ENCODE measurements around the gene MID1. TPM values are rescaled to one million over a fixed set of nuclear protein-coding genes. Genes with fewer than 3 reads are reported as not detected.

The MID1 gene
- total RNA-seq, 1 donor from 2014 or later, result 31.2 TPM

DNA sequence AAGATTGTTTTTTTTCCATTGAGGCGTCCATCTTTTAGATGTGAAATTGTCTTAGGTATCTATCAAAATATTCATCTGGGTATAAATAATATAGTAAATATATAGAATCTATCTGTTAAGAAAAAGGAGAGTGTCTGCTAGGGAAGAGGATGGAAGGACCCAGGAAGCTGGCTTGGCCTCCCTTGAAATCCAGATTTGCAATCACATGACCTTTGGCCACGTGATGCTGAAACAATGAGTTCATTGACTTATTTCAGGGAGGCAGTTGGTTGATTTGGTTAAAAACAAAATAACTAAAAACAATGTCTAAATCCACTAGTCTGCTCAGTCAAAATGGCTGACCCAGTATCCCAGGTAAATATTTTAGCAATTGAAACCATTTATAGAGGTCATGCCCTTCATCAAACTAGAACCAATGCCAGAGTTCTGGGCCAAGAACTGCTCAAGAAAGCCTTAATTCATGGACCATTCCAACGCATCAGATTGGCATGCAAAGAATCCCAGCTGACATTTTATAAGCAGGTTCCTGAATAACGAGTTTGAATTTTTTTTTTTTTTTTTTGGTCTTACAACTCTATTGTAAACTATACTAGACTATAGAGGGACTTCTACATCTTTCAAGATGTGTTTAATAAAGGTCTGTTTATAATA lies 172.7 kb downstream of the MID1 start:
- no peak overlapping the region for H3K9ac ChIP-seq (ENCODE audit: low read length)
- no peaks in the 10 kb centered on the region for H3K36me3 Mint-ChIP-seq (ENCODE audit: low read depth, unreplicated experiment)

DNA sequence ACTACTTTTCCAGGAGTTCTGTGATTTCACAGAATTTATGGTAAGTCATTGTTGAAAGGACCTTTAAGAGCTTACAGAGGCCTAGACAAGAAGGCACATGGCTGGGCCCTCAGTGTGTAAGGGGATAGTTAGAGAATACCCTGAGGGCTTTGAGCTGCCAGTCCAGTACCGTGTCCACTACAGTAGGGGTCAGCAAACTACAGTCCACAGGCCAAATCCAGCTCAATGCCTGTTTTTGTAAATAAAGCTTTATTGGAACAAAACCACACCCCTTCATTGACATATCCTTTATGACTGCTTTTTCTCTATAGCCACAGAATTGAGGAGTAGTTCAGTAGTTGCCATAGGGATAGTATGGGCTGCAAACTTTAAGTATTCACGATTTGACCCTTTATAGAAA lies 176.2 kb downstream of the MID1 start:
- no peaks in the 10 kb centered on the region for H3K27me3 ChIP-seq (ENCODE audit: insufficient read depth, low read length)
- H3K36me3 ChIP-seq (ENCODE audit: insufficient read depth, low read length), result no peaks in the 10 kb centered on the region
- TF ChIP-seq, protein P1, sequence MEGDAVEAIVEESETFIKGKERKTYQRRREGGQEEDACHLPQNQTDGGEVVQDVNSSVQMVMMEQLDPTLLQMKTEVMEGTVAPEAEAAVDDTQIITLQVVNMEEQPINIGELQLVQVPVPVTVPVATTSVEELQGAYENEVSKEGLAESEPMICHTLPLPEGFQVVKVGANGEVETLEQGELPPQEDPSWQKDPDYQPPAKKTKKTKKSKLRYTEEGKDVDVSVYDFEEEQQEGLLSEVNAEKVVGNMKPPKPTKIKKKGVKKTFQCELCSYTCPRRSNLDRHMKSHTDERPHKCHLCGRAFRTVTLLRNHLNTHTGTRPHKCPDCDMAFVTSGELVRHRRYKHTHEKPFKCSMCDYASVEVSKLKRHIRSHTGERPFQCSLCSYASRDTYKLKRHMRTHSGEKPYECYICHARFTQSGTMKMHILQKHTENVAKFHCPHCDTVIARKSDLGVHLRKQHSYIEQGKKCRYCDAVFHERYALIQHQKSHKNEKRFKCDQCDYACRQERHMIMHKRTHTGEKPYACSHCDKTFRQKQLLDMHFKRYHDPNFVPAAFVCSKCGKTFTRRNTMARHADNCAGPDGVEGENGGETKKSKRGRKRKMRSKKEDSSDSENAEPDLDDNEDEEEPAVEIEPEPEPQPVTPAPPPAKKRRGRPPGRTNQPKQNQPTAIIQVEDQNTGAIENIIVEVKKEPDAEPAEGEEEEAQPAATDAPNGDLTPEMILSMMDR (IDR thresholded peaks at IDR 0.05; ENCODE audit: insufficient read depth, low read depth, low read length), result no peak
- TF ChIP-seq EZH2 (IDR thresholded peaks at IDR 0.05; ENCODE audit: insufficient read depth, low read length), result no peak
- no peak overlapping the region for H3K27ac Mint-ChIP-seq (ENCODE audit: unreplicated experiment)
- no peak overlapping the region for H3K9ac ChIP-seq (ENCODE audit: low read length)
- peaks cover 8% of the 10 kb centered on the region for H3K4me1 ChIP-seq (ENCODE audit: insufficient read depth, low read length)
- H3K36me3 Mint-ChIP-seq (ENCODE audit: low read depth, unreplicated experiment), result no peaks in the 10 kb centered on the region
- no peak overlapping the region for H3K4me3 ChIP-seq (ENCODE audit: insufficient read depth, low read depth, low read length)
- FAIRE-seq (no peak), DNase-seq (ENCODE audit: low read depth) (no peak)
- no peaks in the 10 kb centered on the region for H3K79me2 ChIP-seq (ENCODE audit: insufficient read depth, low read length)
- H3K4me1 Mint-ChIP-seq (ENCODE audit: low read depth, unreplicated experiment), result no peaks in the 10 kb centered on the region
- no peak overlapping the region for H2AFZ ChIP-seq (ENCODE audit: low read depth, low read length)
- no peak overlapping the region for H3K27ac ChIP-seq (ENCODE audit: low read depth, low read length)
- no peak overlapping the region for H3K4me3 Mint-ChIP-seq (ENCODE audit: unreplicated experiment)
- no peaks in the 10 kb centered on the region for H3K9me3 Mint-ChIP-seq (ENCODE audit: unreplicated experiment)
- H3K27me3 Mint-ChIP-seq (ENCODE audit: low read depth, unreplicated experiment), result no peaks in the 10 kb centered on the region
- no peaks in the 10 kb centered on the region for H3K9me3 ChIP-seq (ENCODE audit: insufficient read depth, low read depth, low read length)
- H3K4me2 ChIP-seq (ENCODE audit: low read length), result no peak overlapping the region
- no peaks in the 10 kb centered on the region for H4K20me1 ChIP-seq (ENCODE audit: insufficient read depth, low read length)

More for the DNA sequence above, 172.7 kb downstream of the MID1 start:
- DNase-seq (ENCODE audit: low read depth) (peak; percentile 61), FAIRE-seq (peak; percentile 55)
- H3K4me1 Mint-ChIP-seq (ENCODE audit: low read depth, unreplicated experiment), result peaks cover 5% of the 10 kb centered on the region
- no peaks in the 10 kb centered on the region for H3K27me3 ChIP-seq (ENCODE audit: insufficient read depth, low read length)
- no peaks in the 10 kb centered on the region for H3K27me3 Mint-ChIP-seq (ENCODE audit: low read depth, unreplicated experiment)
- H3K9me3 Mint-ChIP-seq (ENCODE audit: unreplicated experiment), result no peaks in the 10 kb centered on the region
- H3K27ac Mint-ChIP-seq (ENCODE audit: unreplicated experiment), result no peak overlapping the region
- no peaks in the 10 kb centered on the region for H4K20me1 ChIP-seq (ENCODE audit: insufficient read depth, low read length)
- H3K27ac ChIP-seq (ENCODE audit: low read depth, low read length), result no peak overlapping the region
- peaks cover 16% of the 10 kb centered on the region for H3K4me1 ChIP-seq (ENCODE audit: insufficient read depth, low read length)
- H3K4me3 ChIP-seq (ENCODE audit: insufficient read depth, low read depth, low read length), result no peak overlapping the region
- no peaks in the 10 kb centered on the region for H3K36me3 ChIP-seq (ENCODE audit: insufficient read depth, low read length)
- H3K9me3 ChIP-seq (ENCODE audit: insufficient read depth, low read depth, low read length), result no peaks in the 10 kb centered on the region
- H3K4me3 Mint-ChIP-seq (ENCODE audit: unreplicated experiment), result no peak overlapping the region
- no peak overlapping the region for H2AFZ ChIP-seq (ENCODE audit: low read depth, low read length)
- H3K79me2 ChIP-seq (ENCODE audit: insufficient read depth, low read length), result no peaks in the 10 kb centered on the region
- H3K4me2 ChIP-seq (ENCODE audit: low read length), result no peak overlapping the region
- TF ChIP-seq, protein P1 (IDR thresholded peaks at IDR 0.05; ENCODE audit: insufficient read depth, low read depth, low read length), result no peak
- TF ChIP-seq EZH2 (IDR thresholded peaks at IDR 0.05; ENCODE audit: insufficient read depth, low read length), result no peak

DNA sequence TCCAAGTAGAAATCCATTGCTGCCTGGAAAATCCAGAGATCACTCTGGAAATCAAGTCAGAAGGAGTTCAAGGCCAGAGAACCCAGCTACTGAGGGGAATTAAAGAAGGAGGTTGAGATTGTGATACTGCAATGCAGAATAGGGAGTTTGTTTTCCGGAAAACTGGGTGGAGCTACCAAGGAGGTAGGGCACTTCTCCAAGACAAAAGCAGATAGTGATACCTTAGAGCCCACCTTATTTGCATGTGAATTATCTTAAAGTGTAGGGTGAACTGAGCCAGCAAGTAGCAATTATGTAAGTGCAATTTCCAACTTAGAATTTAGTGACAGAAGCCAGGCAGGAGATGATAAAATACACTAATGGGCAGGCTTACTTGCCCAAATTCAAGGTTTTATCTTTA lies 178.9 kb downstream of the MID1 start:
- no peaks in the 10 kb centered on the region for H3K36me3 Mint-ChIP-seq (ENCODE audit: low read depth, unreplicated experiment)
- H3K4me3 Mint-ChIP-seq (ENCODE audit: unreplicated experiment), result no peak overlapping the region
- Histone ChIP-seq H2AFZ (ENCODE audit: low read depth, low read length) (no peak overlapping the region), H3K4me1 (ENCODE audit: insufficient read depth, low read length) (no peaks in the 10 kb centered on the region), H3K9ac (ENCODE audit: low read length) (no peak overlapping the region), H3K4me3 (ENCODE audit: insufficient read depth, low read depth, low read length) (no peak overlapping the region), H4K20me1 (ENCODE audit: insufficient read depth, low read length) (no peaks in the 10 kb centered on the region), H3K27me3 (ENCODE audit: insufficient read depth, low read length) (no peaks in the 10 kb centered on the region), H3K9me3 (ENCODE audit: insufficient read depth, low read depth, low read length) (no peaks in the 10 kb centered on the region), H3K27ac (ENCODE audit: low read depth, low read length) (no peak overlapping the region), H3K36me3 (ENCODE audit: insufficient read depth, low read length) (no peaks in the 10 kb centered on the region), H3K4me2 (ENCODE audit: low read length) (no peak overlapping the region), H3K79me2 (ENCODE audit: insufficient read depth, low read length) (no peaks in the 10 kb centered on the region)
- H3K27ac Mint-ChIP-seq (ENCODE audit: unreplicated experiment), result no peak overlapping the region
- no peaks in the 10 kb centered on the region for H3K9me3 Mint-ChIP-seq (ENCODE audit: unreplicated experiment)
- DNase-seq (ENCODE audit: low read depth) (no peak), FAIRE-seq (no peak)
- no peaks in the 10 kb centered on the region for H3K27me3 Mint-ChIP-seq (ENCODE audit: low read depth, unreplicated experiment)
- TF ChIP-seq, protein P1 (IDR thresholded peaks at IDR 0.05; ENCODE audit: insufficient read depth, low read depth, low read length), result no peak
- no peak for TF ChIP-seq EZH2 (IDR thresholded peaks at IDR 0.05; ENCODE audit: insufficient read depth, low read length)
- no peaks in the 10 kb centered on the region for H3K4me1 Mint-ChIP-seq (ENCODE audit: low read depth, unreplicated experiment)

All from astrocyte (in vitro differentiated cells and primary cell).